Right lobe of liver (tissue), 6 donors: ENCODE measurements around the gene GPBP1L1. TPM values are rescaled to one million over a fixed set of nuclear protein-coding genes. Genes with fewer than 3 reads are reported as not detected.
"Not testable (repeated sequence)": the region's sequence is repeated elsewhere in the genome, so short reads cannot be mapped to it uniquely, and the experiment has no call there.

Experiments
- ATAC-seq, 4 donors: fragments of 200-7000 bp; cut with Tn5 transposase; one replicate each; pipeline ENCODE4 v1.9.1; 2020; ENCODE audit warnings: mild to moderate bottlenecking in 4 of 4, moderate library complexity in 4 of 4
- DNase-seq, 3 donors: peaks; one replicate each; pipeline ENCODE4 v3.0.0-alpha.2; 2020
- H3K27ac ChIP-seq, 3 donors: fragments of 200-600 bp; one replicate each; pipeline ENCODE4 v1.8.0; 2022
- H3K27me3 ChIP-seq, 2 donors: fragments of 200-600 bp; one replicate each; pipeline ENCODE4 v1.8.0; 2022
- H3K36me3 ChIP-seq, 4 donors: fragments of 200-600 bp; sonication (generic) in 1 of 4; one replicate each; pipeline versions ENCODE4 v1.5.1 to v1.8.0; 2017 to 2022; ENCODE audit warnings: control low read depth in 1 of 4
- H3K4me1 ChIP-seq, 4 donors: fragments of 200-600 bp; sonication (generic) in 1 of 4; one replicate each; pipeline versions ENCODE4 v1.5.1 to v1.8.0; 2017 to 2022; ENCODE audit warnings: control low read depth in 1 of 4
- H3K4me3 ChIP-seq, 3 donors: fragments of 200-600 bp; one replicate each; pipeline ENCODE4 v1.8.0; 2022
- H3K9me3 ChIP-seq, 4 donors: fragments of 200-600 bp; sonication (generic) in 1 of 4; one replicate each; pipeline versions ENCODE4 v1.5.1 to v1.8.0; 2017 to 2022; ENCODE audit warnings: control low read depth in 1 of 4
- POLR2A ChIP-seq: fragments of 450-650 bp; IDR thresholded peaks from one replicate; pipeline ENCODE4 v1.6.1; 2017; ENCODE audit warnings: antibody characterized with exemption, mild to moderate bottlenecking
- whole genome bisulfite sequencing: methylation state at CpG from one replicate; pipeline ENCODE4 v1.1.6; 2018; ENCODE audit warnings: low coverage, low lambda C conversion rate; ENCODE audit not compliant: insufficient coverage; ENCODE audit errors: missing lambda C conversion rate; 5-methylcytosine and 5-hydroxymethylcytosine counted together
- intact Hi-C, 2 donors: fragments of 100-400 bp; cut with DNase I; formaldehyde crosslinking; loops; one replicate each; pipeline versions ENCODE4 v1.11.2 to v1.14.1; 2022
- total RNA-seq, 6 experiments: library from RNA; depleted of rRNA in 2 of 6; stranded (reverse); fragments of >200 nt in 2 of 6; fragmentation: NEBNext Ultra II Directional in 3 of 6; extraction: Animal tissue kit (Norgen Biotek cat#: 25700) in 3 of 6; gene quantifications; one replicate each; pipeline versions ENCODE4 v1.1.0 to v1.2.4, GENCODE V29; 2016 to 2023
- TF ChIP-seq, protein P1 (sequence below), 4 donors: fragments of 200-600 bp in 3 of 4; fragments of 450-650 bp in 1 of 4; IDR thresholded peaks; one replicate each; pipeline versions ENCODE4 v1.5.1 to v1.8.0; 2016 to 2022; ENCODE audit warnings: antibody characterized with exemption in 4 of 4, mild to moderate bottlenecking in 2 of 4
- donor health status: DM: no; HTN: yes; CAD: no.
- donor health status: DM: no; HTN: no; CAD: no.
- donor health status: DM: no; HTN: no; CAD: no.
- donor health status: DM: no; HTN: yes; CAD: no.
- donor health status: DM: no; HTN: yes; CAD: no.

The GPBP1L1 gene
- total RNA-seq, 6 experiments from 2014 or later: 51.2 to 80.0 (median 67.3) TPM

DNA sequence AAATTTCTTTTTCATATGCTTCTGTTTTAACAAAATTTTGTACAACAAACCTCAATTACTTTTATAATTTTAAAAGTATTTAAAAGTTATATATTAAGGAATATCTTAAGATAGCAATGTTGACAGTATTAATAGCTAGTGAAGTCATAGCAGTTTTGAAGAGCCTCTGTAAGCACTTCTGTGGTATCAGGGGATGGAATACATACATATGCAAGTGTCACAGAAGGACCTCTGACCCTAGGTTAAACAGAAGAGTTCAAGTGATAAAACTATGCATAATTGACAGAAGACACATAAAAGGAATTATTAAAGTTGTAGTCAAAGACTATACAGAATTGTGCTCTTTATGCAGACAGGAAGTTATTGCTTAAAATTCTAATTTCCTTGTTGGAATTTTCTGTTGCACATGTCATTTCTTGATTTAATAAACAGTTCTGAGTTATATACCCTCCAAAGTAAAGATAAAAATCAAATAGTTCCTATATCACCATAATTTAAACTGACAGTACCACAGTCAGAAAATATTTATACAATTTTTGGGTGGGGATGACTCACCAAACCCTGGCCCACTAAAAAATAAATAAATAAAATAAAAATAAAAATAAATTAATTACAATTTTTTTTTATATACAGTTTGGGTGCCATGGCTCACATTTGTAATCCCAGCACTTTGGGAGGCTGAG, 37.1 kb upstream of the GPBP1L1 start:
- Histone ChIP-seq H3K27ac (no peak overlapping the region), H3K4me1 (no peaks in the 10 kb centered on the region), H3K36me3 (peaks cover 0 to 5% (median under 1%) of the 10 kb centered on the region in 4 donors), H3K4me3 (no peak overlapping the region), H3K9me3 (no peaks in the 10 kb centered on the region), H3K27me3 (no peaks in the 10 kb centered on the region)
- ATAC-seq: no peak
- TF ChIP-seq POLR2A: no peak
- TF ChIP-seq, protein P1, sequence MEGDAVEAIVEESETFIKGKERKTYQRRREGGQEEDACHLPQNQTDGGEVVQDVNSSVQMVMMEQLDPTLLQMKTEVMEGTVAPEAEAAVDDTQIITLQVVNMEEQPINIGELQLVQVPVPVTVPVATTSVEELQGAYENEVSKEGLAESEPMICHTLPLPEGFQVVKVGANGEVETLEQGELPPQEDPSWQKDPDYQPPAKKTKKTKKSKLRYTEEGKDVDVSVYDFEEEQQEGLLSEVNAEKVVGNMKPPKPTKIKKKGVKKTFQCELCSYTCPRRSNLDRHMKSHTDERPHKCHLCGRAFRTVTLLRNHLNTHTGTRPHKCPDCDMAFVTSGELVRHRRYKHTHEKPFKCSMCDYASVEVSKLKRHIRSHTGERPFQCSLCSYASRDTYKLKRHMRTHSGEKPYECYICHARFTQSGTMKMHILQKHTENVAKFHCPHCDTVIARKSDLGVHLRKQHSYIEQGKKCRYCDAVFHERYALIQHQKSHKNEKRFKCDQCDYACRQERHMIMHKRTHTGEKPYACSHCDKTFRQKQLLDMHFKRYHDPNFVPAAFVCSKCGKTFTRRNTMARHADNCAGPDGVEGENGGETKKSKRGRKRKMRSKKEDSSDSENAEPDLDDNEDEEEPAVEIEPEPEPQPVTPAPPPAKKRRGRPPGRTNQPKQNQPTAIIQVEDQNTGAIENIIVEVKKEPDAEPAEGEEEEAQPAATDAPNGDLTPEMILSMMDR (IDR thresholded peaks at IDR 0.05): no peak
- DNase-seq: no peak
- intact Hi-C loops: no loop called here

DNA sequence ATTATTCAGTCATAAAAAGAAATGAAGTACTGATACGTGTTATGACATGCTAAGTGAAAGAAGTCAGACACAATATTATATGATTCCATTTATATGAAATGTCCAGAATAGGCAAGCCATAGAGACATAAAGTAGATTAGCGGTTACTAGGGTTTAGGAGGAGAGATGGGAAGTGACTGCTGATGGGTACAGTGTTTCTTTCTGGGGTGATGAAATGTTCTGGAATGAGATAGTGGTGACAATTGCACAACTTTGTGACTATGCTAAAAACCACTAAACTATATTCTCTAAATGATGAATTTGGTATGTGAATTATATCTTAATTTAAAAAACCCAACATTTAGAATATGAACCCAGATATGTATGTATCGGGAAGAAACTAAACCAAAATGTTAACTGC, 36.5 kb upstream of the GPBP1L1 start:
- no peak for TF ChIP-seq POLR2A
- TF ChIP-seq, protein P1 (IDR thresholded peaks at IDR 0.05): no peak
- Histone ChIP-seq H3K9me3 (no peaks in the 10 kb centered on the region), H3K27ac (no peak overlapping the region), H3K4me3 (no peak overlapping the region), H3K4me1 (no peaks in the 10 kb centered on the region), H3K27me3 (no peaks in the 10 kb centered on the region), H3K36me3 (peaks cover 0 to 5% (median 0%) of the 10 kb centered on the region in 4 donors)
- 85% methylated on average over 3 of the region's 3 CpGs for WGBS
- ATAC-seq: peak; percentile 48 to 77 (median 61)
- no peak for DNase-seq
- intact Hi-C loops: no loop called here

DNA sequence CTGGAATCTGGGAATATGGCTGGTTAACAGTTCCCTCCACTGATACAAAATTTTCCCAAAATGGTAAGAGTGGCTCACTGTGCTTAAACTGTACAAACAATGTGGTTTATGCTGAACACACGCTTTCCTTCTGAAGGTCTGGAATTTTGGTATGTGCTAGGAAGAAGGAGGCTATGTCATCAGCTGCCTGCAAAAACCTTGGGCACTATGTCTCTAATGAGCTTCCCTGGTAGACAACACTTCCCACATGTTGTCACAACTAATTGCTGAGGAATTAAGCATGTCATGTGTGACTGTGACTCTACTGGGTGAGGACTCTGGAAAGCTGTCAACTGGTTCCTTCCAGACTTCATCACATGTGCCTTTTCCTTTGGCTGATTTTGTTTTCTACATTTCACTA, 34.9 kb upstream of the GPBP1L1 start:
- peaks cover 0 to 7% (median 0%) of the 10 kb centered on the region in 4 donors for H3K36me3 ChIP-seq
- no peak for DNase-seq
- H3K27ac ChIP-seq: no peak overlapping the region
- ATAC-seq: no peak
- intact Hi-C loops: no loop called here
- TF ChIP-seq, protein P1 (IDR thresholded peaks at IDR 0.05): no peak
- TF ChIP-seq POLR2A: no peak
- H3K9me3 ChIP-seq: no peaks in the 10 kb centered on the region
- 100% methylated on average over 1 of the region's 1 CpG for WGBS
- H3K4me1 ChIP-seq: no peaks in the 10 kb centered on the region
- no peaks in the 10 kb centered on the region for H3K27me3 ChIP-seq
- H3K4me3 ChIP-seq: no peak overlapping the region

DNA sequence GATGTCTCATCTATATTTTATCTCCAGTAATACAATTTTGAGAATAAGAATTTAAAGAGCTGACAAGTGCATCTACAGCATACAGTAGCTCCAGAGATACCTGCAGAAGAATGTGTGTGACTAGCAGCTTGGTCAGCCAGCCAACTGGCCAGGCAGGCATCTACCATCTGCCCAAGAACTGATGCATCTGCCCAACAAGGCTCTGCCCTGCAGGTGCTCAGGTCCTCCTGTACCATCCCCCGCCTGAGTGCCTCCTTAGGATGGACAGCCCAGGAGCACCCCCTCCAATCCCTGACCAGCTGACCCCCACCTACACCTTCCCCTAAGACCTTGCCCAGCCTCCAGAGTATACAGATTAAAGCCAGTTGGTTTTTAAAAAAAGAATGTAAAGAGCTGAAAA, 32.0 kb upstream of the GPBP1L1 start:
- intact Hi-C loops: no loop called here

DNA sequence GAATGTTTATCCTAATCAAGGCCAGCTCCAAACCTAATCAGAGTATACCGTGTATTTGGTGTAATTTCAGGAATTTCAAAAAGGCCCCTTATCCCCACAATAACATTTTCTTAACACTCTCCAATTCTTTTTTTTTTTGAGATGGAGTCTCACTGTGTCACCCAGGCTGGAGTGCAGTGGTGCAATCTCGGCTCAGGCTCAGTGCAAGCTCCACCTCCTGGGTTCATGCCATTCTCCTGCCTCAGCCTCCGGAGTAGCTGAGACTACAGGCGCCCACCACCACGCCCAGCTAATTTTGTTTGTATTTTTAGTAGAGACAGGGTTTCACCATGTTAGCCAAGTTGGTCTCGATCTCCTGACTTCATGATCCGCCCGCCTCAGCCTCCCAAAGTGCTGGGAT, 31.1 kb upstream of the GPBP1L1 start:
- H3K36me3 ChIP-seq: peaks cover 0 to 22% (median 0%) of the 10 kb centered on the region in 4 donors
- ATAC-seq, H3K4me3 ChIP-seq, H3K27ac ChIP-seq, DNase-seq, H3K27me3 ChIP-seq, intact Hi-C loops, H3K4me1 ChIP-seq, H3K9me3 ChIP-seq: not testable (repeated sequence)
- 79% methylated on average over 8 of the region's 8 CpGs for WGBS

More for the DNA sequence above, 32.0 kb upstream of the GPBP1L1 start:
- TF ChIP-seq, protein P1 (IDR thresholded peaks at IDR 0.05): no peak
- TF ChIP-seq POLR2A: no peak
- Histone ChIP-seq H3K27me3 (no peaks in the 10 kb centered on the region), H3K4me3 (no peak overlapping the region), H3K27ac (no peak overlapping the region), H3K4me1 (no peaks in the 10 kb centered on the region), H3K9me3 (no peaks in the 10 kb centered on the region), H3K36me3 (peaks cover 0 to 16% (median 0%) of the 10 kb centered on the region in 4 donors)
- peak in 1 of 4 donors; percentile 23 for ATAC-seq
- no peak for DNase-seq
- WGBS: no CpG with 5 or more reads among the region's 1 CpG
